Suppressor macrophage (primary cell): Measurements from ENCODE around the gene MCM8.
"Not testable (repeated sequence)": the region's sequence is repeated elsewhere in the genome, so short reads cannot be mapped to it uniquely, and the experiment has no call there.

Experiments
- DNase-seq, 4 experiments: peaks; one replicate each; pipeline ENCODE4 v3.0.0-alpha.2; 2020 to 2022

Gene MCM8

DNA sequence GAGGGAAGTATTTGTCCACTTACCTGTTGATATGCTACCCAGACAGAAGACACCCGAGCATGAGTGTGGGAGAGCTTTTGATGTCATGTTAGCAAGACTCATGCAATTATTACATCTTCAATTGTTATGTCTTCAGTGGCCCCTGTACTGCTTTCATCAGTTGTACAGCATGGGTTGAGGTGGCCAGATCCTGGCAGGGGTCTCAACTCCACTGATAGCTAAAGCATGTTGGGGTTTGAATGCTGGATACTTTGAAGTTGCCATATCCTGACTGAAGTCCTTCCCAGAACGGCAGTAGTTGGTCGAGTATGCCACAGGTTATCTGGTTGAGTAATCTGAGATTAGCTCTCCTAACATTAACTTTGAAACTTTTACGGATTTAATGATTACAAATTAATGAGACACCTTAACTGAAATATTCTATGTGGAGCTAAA, 56.7 kb downstream of the MCM8 start:
- peak in 3 of 4 experiments; percentile 2 to 35 (median 23) for DNase-seq

- peak in 3 of 4 experiments; percentile 15 to 28 (median 18) for DNase-seq
Observed at GRCh38 chr20:6007529-6008103, 57.2 kb downstream of the MCM8 start.

- peak; percentile 85 to 94 (median 89) for DNase-seq
Observed at GRCh38 chr20:6008254-6008653, 57.8 kb downstream of the MCM8 start.

DNA sequence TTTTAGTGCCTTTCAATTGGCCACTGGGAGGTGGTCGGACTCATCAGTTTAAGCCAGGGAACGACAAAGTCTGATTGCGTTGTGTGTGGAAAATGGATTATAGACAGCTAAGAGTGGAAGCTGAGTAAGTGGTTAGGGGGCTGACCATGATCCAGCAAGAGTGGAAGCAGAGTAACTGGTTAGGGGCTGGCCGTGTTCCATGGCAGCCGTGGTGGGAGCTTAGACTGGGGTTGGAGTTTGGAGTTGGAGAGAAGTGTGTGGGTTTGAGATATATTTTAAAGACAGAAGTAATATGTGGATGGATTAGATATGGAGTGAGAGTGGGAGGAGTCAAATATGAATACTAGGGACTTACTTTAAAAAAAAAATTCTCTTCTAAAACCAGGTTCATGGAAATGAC, 61.7 kb downstream of the MCM8 start:
- no peak for DNase-seq

GRCh38 chr20:6014017-6014416, 63.6 kb downstream of the MCM8 start:
- no peak for DNase-seq

DNA sequence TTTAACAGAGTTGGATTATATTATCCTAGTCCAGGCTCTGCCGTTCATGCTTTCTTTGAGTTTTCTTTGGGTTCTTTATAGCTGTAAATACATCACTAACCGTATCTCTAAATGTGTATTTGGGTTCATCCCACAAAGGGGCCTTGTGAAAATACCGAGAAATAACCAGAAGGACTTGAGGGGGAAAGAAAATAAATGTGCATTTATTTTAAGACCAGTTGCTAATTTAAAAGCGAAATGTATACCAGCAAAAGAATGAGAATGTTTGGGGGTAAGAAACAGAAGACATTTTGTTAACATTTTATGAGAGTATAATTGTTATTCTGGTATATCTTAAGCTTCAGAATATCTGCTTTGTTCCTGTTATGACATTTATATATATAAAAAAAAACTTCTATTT, 64.5 kb downstream of the MCM8 start:
- no peak for DNase-seq

DNA sequence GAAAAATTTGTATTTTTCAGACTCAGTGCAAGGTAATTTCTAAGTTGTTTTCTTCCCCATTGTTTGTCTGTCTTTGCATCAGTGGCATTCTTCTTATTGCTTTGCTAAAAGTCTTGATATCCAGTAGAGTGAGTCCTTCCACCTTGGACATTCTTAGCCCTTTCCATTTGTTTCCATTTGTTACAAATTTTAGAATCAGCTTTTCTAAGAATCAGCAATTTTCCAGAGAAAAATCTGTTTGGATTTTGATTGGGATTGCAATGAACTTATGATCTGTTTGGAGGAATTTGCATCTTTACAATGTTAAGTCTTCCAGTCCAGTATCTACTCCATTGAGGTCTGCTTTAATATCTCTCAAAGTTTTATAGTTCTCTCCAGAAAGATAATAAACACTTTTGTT, 67.0 kb downstream of the MCM8 start:
- DNase-seq: no peak

GRCh38 chr20:6017880-6018279, 67.4 kb downstream of the MCM8 start:
- no peak for DNase-seq

DNA sequence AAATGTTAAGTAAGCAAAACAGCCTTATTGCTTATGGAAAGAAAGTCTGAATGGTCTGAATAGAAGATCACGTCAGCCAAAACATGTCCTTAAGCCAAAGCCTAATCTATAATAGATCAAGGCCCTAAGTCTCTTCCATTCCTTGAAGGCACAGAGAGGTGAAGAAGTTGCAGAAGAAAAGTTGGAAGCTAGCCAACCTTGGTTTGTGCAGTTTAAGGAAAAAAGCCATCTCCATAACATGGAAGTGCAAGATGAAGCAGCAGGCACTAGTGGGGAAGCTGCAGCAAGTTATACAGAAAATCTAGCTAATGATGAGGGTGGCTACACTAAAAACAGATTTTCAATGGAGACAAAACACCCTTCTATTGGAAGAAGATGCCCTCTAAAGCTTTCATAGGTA, 74.3 kb downstream of the MCM8 start:
- DNase-seq: peak; percentile 12 to 56 (median 34)

- DNase-seq: peak; percentile 15 to 54 (median 26)
Observed at GRCh38 chr20:6026051-6026450, 75.6 kb downstream of the MCM8 start.

DNA sequence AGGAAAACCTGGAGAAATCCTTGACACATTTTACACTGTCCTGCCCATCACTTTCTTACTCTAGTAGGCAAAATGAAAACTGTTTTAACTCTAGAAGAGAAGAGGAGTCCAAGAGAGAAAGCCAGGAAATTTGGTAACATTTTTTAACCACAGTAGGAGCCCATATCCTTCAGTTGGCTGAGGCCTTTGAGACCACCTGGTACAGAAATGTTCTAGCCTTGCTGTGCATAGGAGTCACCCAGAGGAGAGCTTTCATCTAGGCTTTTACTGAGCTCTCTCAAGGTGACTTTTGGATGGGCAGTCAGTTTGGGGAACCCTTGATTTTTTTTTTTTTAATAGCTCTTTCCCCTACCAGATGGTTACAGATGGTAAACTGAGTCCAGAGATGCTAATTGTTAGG, 78.4 kb downstream of the MCM8 start:
- DNase-seq: no peak

GRCh38 chr20:6029538-6029937, 79.1 kb downstream of the MCM8 start:
- DNase-seq: no peak

DNA sequence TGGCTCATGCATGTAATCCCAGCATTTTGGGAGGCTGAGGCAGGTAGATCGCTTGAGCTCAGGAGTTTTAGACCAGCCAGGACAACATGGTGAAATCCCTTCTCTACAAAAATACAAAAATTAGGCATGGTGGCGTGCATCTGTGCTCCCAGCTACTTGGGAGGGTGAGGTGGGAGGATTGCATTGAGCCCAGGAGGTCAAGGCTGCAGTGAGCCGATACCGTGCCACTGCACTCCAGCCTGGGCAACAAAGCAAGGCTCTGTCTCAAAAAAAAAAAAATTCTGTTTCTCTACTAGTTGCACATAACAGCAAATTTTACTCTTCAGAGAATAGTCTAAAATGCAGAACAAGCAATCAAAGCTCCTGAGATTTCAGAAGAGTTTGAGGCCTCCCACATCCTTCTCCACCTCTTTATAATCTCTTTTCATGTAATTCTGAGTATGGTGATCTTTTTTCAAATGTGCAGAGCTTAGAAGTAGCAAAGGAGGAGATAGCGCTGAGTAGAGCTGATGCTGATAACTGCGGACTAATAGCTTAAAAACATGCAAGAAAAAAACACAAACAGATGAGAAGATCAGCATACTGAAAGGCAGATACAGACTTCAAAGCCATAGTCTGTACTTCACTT, 80.1 kb downstream of the MCM8 start:
- DNase-seq: no peak

DNA sequence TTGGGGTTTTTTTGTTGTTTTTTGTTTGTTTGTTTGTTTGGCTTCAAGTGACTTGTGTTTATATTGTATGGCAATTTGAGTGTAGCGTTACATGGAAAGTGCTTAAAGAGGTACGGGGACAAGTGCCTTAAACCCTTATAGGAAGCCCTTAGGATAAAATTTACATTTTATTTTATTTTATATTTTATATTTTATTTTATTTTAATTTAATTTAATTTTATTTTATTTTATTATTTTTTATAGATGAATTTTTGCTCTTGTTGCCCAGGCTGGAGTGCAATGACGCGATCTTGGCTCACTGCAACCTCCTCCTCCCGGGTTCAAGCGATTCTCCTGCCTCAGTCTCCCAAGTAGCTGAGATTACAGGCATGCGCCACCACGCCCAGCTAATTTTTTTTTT, 82.5 kb downstream of the MCM8 start:
- DNase-seq: not testable (repeated sequence)

DNA sequence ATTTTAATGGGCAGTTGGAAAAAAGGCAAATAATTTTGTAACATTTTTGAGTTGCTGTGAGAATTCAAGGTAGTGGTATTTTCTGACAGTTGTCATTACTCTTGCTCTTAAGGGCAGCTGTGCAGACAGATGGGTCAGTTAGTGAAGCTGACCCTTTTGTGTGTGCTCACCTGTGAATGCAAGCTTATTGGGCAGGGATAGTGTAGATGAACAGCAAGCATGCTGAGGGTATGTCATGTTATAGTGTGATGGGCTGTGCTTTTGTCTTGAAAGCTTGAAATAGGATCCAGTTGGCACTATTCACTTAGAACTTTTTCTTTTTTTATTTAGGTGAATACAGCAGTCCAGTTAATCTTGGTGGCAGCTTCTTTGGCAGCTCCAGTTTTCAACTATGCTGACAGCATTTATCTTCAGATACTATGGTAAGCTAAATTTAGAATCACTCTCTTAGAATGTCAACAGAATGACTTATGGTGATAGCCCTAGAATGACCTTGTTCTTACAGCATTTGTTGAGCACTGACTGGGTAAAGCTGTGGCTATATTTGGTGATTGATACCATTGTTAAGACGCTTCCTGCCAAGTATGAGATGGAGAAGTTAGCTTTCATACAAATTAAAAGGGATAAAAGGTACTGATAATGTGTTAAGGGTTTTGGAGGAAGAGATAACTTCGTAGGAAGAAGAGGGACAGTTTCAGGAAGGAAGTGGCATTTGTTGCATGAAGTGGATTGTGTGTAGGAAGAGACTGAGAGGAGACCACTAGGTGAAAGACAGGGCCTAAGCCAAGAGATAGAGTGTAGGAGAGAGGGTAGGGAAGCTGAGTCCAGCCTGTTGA, 83.9 kb downstream of the MCM8 start:
- DNase-seq: peak; percentile 5 to 40 (median 16)

- DNase-seq: peak in 2 of 4 experiments; percentile 20
Observed at GRCh38 chr20:6036213-6036612, 85.8 kb downstream of the MCM8 start.

DNA sequence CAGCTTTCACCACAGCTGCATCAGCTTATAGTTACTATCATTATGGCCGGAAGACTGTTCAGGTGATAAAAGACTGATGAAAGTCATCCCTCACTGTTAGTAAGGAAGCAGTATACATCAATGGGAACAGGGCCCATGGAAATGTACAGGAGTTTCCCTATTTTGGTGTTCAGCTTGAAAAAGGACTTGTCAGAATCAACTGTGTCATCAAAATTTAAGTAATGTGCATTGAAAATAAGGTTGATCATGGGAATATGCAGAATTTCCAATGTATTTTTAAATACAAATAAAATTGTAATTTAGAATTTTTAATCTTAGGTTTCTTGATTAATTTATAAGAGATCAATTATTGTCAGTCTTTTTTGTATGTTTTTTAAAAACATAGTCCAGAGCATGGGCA, 86.6 kb downstream of the MCM8 start:
- DNase-seq: no peak

DNA sequence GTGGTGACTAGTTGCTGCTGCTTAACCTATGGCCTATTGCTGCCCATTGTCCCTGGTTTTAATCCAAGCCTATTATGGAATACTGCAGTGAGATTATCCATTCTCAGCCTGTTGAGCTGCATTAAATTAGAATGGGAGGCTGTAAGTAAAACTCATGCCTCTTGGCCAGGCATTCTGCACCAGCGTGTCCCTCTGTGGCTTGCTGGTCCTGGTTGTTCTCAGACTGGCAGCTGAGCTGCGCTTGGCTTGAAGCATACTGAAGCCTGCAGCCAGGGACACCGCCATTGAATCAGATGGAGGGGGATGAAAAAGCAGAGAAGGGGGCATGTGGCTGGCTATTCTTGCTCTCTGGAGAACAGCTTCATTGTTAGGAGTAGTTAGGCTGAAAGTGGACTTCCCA, 87.8 kb downstream of the MCM8 start:
- DNase-seq: no peak

- DNase-seq: no peak
Observed at GRCh38 chr20:6039766-6040165, 89.3 kb downstream of the MCM8 start.

- DNase-seq: no peak
Observed at GRCh38 chr20:6040540-6040939, 90.1 kb downstream of the MCM8 start.

GRCh38 chr20:6040958-6041807, 90.7 kb downstream of the MCM8 start:
- no peak for DNase-seq

DNA sequence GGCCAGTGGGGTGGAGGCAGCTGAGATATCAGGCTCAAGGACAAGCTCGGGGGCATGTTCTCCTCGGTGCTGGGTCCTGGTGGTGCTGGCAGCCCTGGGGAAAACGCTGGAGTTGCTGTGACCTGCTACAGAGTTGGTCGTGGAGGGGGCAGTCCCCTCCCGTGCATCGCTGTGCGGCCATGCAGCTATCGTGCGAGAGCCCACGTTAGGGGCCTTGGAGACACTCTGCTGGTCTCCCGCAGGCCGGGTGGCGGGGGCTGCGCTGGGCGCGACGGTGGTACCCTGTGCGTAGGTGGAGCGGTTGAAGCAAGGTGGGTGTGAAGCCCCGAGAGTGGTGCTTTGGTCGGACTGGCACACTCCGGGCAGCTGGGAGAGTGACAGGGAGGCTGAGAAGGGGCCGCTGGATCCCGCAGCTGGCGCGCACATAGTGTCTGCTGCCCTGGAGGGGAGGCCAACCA, 91.4 kb downstream of the MCM8 start:
- no peak for DNase-seq

DNA sequence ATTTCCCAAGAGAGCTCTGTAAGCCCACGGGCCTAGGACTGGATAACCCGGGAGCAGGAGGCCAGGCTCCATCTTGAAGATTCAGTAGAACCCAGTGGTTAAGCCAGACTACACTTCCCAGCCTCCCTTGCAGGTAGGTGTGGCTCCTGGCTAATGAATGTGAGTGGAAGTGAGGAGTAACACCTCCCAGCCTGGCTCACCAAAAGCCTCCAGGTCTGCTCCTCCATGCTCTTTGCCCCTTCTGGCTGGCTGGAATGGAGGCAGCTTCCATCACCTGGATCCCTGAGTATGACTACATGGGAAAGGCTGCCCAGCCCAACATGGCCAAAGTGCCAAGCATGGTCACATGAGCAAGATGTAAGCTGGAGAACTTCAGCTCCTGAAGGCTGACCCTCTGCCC, 93.7 kb downstream of the MCM8 start:
- DNase-seq: no peak
